NOMO-1 (cell line): ENCODE results near the gene SLC11A2.

Source experiments
- DNase-seq, 2 experiments: peaks; one replicate each; lab custom pipeline; 2025; ENCODE audit not compliant: unreplicated experiment in 2 of 2; lab: John Stamatoyannopoulos, UW

Gene SLC11A2

DNA sequence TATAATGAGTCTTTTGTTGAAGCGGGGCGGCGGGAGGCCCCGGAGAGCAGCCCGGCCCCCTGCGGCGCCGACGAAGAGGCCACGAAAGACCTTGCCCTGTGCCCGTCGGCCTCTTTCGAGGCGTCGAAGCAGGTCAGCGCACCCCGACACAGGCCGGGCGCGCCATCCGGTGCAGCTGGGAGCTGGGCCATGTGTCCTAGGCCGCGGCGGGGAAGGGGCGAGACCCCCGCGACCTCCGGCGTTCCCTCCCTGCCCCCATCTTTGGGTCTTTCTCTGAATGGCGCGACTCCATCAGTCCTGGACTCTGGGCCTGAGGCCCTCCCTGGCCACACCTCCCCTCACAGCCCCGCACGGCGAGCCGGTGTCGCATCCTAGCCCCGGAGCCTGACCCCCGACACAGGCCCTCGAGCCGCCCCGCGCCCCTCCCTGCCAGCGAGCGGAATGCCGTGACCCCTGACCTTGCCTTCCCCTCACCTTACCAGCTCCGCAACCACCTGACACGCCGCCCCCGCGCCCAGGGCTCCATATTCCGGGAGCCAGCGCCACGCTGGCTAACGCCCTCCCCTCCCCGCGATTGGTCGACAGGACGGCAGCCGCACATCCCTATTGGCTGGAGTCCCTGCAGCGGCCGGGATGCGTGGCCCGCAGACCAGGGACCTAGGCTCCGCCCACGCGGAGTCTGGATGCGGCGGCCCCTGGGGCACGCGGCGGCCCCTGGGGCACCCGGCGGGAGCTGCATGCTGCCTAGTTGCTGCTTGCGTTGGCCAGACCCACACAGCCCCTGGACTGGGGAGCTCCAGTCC lies at the start of gene SLC11A2:
Gene SLC11A2, minus strand, starts transcription at position 549 of the 803 bp plus-strand sequence. CDS start 15,656 bp downstream, outside the sequence.
- DNase-seq, result peak; percentile 93 to 95

DNA sequence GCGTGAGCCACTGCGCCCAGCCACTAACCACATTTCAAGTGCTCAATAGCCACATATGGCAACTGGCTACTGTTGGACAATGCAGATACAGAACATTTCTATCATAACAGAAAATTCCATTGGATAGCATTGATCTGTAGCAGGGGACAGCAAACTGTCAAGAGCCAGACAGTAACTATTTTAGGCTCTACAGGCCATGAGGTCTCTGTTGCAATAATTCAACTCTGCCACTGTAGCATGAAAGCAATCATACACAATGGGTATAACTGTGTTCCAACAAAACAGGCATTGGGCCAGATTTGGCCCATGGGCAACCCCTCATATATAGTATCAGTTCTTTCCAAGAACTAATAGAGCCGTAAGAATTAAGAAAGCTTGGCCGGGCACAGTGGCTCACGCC lies 49.2 kb upstream of the SLC11A2 start:
- no peak for DNase-seq

DNA sequence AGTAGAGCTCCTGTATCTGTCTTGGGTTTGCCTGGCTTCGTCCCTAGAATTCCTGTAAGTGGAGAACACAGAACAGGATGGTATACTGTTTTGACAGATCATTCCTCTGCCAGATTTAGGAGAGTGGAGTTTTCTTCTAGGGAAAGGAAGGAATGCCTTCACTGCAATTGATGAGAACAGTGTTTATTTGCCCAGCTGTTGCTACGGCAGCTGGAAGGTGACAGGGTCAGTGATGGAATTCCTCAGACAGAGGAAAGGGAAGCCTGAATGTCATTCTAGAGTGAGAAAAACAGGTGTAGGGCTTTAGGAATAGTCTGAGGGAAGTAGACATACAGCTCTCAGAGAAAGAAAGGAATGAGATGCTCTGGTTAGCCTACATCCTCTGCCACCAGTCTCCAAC lies 45.5 kb upstream of the SLC11A2 start:
- DNase-seq, result no peak

DNA sequence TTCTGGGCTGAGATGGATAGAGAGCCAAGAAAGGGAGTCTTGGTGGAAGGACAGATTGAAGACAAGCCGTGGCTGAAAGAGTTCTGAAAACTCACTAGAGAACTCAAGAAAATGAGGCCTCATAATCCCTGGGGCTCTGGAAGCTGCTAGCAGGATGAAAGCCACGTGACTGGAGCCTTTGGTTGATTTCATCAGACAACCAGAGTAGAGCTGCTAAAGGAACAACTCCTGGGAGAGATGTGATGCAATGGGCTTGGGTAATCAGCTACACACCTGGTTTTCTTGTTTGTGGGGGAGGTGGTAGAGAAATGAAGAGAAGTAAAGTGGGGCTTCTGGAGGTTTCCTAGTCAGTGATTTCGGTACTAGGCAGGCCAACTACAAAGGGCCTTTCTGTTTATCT lies 43.8 kb upstream of the SLC11A2 start:
- no peak for DNase-seq

- no peak for DNase-seq
Observed at GRCh38 chr12:51067771-51068170, 41.6 kb upstream of the SLC11A2 start.

GRCh38 chr12:51067229-51067628 lies 41.0 kb upstream of the SLC11A2 start:
- no peak for DNase-seq

- no peak for DNase-seq
Observed at GRCh38 chr12:51065530-51065929, 39.3 kb upstream of the SLC11A2 start.

DNA sequence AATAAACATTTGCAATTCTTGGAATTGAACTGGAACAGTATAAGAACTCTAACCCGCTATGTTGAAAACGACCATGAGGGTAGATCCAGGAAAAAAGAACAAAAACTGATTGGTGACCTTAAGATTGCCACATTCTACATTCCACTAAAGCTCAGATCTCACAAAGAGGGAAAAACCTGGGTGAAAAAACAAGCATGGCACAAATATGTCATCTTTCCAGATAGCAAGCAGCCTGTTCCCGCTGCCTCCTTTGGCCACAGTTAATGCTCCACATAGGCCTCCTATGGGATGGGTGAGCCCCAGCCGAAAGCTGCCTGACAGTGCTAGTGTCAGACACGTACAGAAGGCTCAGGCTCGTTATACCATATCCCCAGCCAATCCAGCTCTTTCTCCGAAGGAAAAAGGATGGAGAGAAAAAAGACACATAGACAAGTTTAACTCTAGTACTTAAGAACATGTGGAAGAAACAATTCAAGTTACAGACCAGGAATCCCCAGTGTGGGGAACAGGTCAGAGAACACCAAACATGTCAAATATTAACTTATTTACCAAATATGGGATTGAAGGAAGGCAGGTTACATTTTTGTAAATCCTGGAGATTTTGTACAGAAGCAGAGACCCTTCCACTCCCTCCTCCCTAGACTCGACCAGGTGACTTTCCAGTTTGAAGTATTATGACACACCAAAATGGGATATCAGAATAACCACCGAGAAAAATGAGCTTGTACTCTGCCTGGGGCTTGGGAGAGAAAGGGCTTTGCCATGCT lies 36.6 kb upstream of the SLC11A2 start:
- DNase-seq, result no peak

DNA sequence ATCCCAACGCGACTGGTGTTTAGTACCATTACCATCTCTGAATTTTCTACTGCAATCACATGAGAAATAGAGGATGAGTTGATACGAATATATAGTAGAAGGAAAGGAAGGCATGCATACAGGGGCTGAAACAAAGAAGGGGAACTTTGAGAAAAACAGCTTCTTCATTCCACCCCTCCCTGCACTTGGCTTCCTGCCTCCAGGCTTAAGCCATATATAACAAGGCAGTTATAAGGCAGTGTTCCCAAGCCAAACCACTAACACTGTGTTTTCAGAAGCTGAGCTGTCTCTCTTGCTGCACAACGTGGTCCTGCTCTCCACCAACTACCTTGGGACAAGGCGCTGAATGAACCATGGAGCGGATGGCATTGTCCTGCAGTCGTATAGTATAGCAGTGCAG lies 32.9 kb upstream of the SLC11A2 start:
- no peak for DNase-seq

DNA sequence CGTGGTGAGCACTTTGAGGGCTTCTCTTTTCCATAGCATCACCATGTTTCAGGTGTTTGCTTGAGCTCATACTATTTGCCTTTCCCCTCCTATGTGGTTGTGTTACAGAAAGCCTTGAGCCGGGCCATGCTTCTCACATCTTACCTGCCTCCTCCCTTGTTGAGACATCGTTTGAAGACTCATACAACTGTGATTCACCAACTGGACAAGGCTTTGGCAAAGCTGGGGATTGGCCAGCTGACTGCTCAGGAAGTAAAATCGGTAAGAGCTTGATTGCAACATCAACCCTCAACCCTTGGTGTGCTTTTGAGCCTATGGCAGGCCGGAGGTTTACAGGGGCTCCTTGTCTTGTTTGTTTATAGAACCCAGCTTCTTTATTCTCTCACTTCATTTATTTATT lies 30.1 kb upstream of the SLC11A2 start:
- DNase-seq, result peak; percentile 74 to 78

GRCh38 chr12:51055060-51055459 lies 28.9 kb upstream of the SLC11A2 start:
- no peak for DNase-seq

GRCh38 chr12:51051787-51052186 lies 25.6 kb upstream of the SLC11A2 start:
- DNase-seq, result no peak

- DNase-seq, result no peak
Observed at GRCh38 chr12:51049525-51049924, 23.3 kb upstream of the SLC11A2 start.

GRCh38 chr12:51048661-51049251 lies 22.6 kb upstream of the SLC11A2 start:
- DNase-seq, result no peak

DNA sequence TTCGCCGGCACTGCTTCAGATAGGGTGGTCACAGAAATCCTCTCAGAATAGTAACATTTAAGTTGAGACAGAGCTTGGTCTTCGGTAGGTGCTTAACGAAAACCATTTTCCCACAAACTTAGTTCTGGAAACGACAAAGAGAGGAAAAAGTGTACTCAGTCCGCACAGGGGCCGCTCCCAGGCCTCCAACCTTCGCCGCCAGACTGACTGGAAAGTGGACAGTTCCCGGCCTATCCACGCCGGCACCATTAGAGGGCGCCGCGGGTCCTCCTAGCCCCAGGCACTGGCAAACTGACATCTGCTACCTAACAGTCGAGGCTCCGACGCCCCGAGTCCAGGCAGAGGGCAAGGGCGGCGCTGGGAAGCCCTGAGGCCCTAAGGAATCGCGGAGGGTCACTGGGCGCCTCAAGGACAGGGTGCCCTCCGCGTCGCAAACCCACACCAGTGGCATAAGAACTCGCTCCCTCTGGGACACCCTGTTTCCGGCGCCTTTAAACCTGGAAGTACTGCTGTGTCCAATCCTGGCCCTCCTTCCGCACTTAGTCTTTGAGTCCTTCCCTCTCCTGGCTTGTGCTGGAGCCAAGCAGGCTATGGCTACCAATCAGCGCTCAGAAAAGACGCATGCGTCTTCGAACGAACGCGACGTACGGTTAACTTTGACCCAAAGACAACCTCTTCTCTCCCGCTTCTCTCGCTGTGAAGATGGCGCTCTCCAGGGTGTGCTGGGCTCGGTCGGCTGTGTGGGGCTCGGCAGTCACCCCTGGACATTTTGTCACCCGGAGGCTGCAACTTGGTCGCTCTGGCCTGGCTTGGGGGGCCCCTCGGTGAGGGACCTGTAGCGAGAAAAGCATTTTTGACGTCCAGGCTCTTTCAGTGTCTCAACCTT lies 21.7 kb upstream of the SLC11A2 start, which contains the start of gene LETMD1:
Gene LETMD1, plus strand, starts transcription at position 673 of the 886 bp plus-strand sequence. Its CDS starts 30 bp downstream, at position 703.
- peak; percentile 95 to 98 for DNase-seq

DNA sequence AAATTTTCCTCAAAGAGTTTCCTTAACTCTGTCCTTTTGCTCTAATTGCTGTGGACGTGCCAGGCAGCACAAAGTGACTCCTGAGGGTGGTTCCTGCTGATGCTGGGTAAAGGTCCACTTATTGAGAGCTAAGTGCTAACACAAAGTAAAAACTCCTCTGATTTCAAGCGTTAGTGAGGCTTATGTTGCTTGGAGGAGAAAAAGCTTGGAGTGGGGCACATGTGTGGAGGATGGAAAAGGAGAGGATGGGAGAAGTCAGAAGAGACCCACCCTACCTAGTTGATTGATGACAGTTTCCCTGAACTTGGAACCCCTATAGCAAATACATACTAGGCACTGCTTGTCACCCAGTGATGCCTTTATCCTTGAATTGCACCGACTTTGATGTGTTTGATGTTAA lies 10.1 kb upstream of the SLC11A2 start:
- DNase-seq, result no peak

GRCh38 chr12:51033457-51034089 lies 7.4 kb upstream of the SLC11A2 start:
- DNase-seq, result no peak

- DNase-seq, result no peak
Observed at GRCh38 chr12:51033048-51033447, 6.9 kb upstream of the SLC11A2 start.

DNA sequence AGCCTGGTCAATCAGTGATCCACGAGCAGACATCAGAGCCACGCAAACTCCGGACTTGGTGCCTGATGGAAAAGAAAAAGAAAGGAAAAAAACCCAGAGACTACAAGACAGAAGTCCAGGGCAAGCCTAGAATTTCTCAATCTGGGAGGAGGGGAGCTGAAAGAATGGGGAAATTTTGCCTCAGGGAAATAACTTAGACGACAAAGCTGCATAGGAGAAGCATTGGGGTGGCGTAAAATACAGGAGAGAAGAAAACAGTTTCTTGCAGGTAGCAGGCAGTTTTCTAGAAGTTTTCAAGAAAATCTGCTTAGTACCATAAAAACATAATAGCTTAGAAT lies 2.6 kb upstream of the SLC11A2 start:
- no peak for DNase-seq

- DNase-seq, result peak; percentile 66 to 82
Observed at GRCh38 chr12:51028126-51028812, 2.1 kb upstream of the SLC11A2 start.
